GM15510 (cell line): Measurements from ENCODE around the gene PRKG2.

Experiments used
- POLR2A ChIP-seq: IDR thresholded peaks from 3 replicates; pipeline ENCODE4 v1.6.1; 2011; ENCODE audit warnings: borderline replicate concordance; ENCODE audit not compliant: insufficient read length; ENCODE audit errors: extremely low read depth

Gene PRKG2

DNA sequence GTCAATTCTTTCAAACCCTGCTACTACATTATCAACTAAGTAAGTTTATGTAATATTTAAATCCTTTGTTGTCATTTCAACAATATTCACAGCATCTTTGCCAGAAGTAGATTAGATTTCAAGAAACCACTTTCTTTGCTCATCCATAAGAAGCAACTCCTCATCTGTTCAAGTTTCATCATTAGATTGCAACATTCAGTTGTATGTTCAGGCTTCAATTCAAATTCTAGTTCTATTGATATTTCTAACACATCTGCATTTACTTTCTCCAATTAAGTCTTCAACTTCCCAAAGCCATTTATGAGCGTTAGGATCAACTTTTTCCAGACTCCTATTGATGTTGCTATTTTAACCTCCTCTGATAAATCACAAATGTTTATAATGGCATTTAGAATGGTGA is 118.5 kb downstream of the PRKG2 start:
- no peak for TF ChIP-seq POLR2A

DNA sequence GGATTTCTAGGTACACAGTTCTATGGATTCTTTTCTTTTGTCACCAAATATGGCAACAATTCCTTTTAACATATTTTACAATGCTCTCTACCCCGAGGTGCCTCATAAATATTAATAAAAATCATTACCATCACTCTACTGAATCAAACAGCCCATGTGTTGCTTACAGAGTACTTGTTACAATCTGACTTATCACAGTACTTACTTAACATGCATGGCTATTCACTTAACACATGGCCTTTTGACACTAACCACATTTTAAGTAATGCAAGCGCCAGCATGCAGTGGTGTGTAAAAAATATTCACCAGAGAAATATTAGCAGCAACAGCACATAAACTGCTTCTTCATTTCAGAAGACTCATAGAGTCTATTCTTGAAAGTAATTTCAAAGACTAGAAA is 119.6 kb downstream of the PRKG2 start:
- no peak for TF ChIP-seq POLR2A

GRCh38 chr4:81093720-81094401 is 121.2 kb downstream of the PRKG2 start:
- no peak for TF ChIP-seq POLR2A

DNA sequence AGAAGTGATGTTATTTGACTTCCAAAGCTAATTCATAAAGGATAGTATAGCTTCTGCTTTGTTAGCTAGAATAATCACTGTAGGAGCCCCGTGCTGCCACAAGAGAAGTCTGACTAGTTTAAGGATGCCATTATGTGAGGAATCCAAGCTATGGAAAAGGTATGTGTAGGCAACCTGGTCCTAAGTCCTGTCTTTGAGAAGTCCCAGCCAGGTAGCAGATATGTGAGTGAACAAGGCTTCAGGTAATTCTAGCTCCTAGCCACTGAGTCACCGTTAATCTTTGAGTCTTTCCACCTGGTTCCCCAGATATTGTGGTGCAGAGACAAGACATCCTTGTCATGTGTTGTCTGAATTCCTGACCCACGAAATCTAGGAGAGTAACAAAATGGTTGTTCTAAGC is 129.0 kb downstream of the PRKG2 start:
- no peak for TF ChIP-seq POLR2A

DNA sequence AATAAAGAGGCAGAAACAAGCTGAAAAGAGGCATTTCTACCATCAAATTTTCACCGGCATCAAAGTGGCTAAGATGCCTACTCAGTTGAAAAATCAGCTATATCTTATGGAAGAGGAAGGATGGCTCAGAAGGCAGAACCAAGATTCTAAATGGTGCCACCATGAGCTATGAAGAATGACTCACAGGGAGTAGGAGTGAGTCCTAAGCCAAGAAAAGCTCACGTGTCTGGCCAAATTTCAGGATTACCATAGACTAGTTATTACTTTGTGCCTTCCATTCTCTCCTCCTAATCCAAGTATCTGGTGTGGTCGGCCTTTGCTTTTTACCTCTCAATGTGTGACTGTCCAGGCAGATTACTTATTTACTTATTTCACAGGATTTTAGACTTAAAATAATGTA is 129.7 kb downstream of the PRKG2 start:
- no peak for TF ChIP-seq POLR2A

- TF ChIP-seq POLR2A: no peak
Observed at GRCh38 chr4:81084634-81085033, 130.4 kb downstream of the PRKG2 start.

DNA sequence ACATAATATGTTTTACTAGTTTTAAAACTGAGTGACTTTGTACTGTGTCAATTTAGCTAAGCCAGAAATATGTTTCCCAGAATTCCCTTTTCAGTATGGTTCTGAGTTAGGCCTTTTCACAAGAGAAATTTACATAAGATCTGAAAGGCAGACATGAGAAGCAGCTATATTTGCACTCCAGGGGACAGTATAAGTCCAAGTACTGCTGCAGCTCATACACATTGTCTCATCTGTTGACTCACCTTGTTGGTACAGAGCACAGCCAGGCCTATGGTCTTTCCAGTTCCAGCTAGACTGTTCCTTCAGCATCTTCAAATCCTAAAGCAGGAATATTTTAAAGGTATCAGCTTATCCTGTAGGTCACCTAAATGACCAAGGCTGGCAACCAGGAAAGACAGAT is 131.0 kb downstream of the PRKG2 start:
- no peak for TF ChIP-seq POLR2A

GRCh38 chr4:81081156-81081555 is 133.9 kb downstream of the PRKG2 start:
- TF ChIP-seq POLR2A: no peak

GRCh38 chr4:81071013-81071412 is 144.0 kb downstream of the PRKG2 start:
- no peak for TF ChIP-seq POLR2A

DNA sequence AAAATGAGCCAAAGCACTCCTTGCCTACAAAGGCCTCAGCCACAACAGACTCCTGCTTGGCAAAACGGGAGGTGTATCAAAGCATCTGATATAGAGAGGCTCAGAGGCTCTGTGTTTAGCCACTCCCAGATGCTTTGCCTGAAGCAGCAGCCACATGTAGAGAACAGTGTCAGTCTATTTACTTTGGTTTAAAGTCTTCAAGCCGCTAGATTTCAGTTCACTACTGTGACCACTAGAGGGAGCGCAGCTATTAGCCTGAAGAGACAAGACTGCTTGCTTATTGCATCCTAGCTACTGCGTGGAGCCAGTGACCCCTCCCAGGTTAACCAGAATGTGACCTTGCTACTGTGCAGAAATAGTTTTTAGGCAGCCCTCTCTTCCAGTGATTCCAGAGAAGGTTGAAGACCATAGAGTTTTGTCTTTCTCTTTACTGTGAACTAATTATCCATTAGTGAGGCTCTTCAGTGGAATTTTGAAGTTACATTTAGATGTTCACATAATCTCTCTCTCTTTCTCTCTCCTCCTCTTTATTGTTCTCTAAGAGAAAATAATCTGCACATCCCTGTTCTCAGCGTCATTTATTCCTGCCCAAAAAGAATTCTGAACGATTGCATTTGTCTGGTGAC is 145.2 kb downstream of the PRKG2 start:
- TF ChIP-seq POLR2A: no peak

- TF ChIP-seq POLR2A: no peak
Observed at GRCh38 chr4:81065446-81065845, 149.6 kb downstream of the PRKG2 start.

GRCh38 chr4:81062001-81062400 is 153.0 kb downstream of the PRKG2 start:
- no peak for TF ChIP-seq POLR2A

DNA sequence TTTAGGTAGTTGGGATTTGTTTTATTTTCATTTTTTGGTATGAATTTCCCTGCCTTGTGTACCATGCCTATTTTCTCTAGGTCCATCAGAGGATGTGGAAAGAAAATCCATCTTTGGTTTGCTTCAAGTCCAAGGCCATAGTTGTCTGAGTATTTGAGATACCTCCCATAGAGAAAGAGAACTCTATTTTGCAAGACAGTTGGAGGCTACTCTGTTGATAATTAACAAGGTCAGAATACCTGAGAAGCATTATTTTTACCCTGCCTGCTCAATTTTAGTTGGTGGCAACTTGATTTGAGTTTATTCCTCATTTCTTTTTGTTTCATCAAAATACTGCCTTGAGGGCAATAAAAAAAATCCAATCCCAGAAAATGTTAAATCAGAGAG is 153.7 kb downstream of the PRKG2 start:
- no peak for TF ChIP-seq POLR2A

GRCh38 chr4:81060587-81061343 is 154.3 kb downstream of the PRKG2 start:
- no peak for TF ChIP-seq POLR2A

GRCh38 chr4:81058621-81059020 is 156.4 kb downstream of the PRKG2 start:
- TF ChIP-seq POLR2A: no peak

- TF ChIP-seq POLR2A: no peak
Observed at GRCh38 chr4:81052119-81053068, 162.6 kb downstream of the PRKG2 start.

DNA sequence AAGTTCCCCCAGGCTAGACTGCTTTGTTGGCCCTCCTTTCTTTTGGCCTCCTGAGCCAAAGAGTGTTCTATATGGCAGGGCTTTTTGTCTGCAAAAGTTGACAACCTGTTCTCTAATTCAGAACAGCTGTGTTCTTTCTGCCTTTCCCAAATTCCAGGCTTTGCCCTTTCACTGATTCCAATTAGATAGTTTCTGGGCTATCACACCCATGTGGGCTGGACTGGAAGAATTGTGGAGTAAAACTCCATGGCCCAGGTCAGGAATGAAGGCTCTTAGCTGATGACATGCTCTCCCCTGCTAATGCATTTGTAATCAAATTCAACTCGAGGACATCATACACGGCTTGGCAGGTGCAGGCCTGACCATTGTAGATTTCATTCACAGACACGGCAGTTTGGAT is 165.1 kb downstream of the PRKG2 start:
- TF ChIP-seq POLR2A: no peak
